Astrocyte of the cerebellum (primary cell): ENCODE data around the gene FBXO46.

Experiments
- DNase-seq: peaks from one replicate; pipeline ENCODE4 v3.0.0-alpha.2; 2011; ENCODE audit warnings: low read depth
- H3K4me3 ChIP-seq: 2 replicates; pipeline ENCODE4 v1.5.1; 2011; ENCODE audit warnings: mild to moderate bottlenecking, low read depth, low read length, moderate library complexity
- in situ Hi-C: cut with HindIII; loops from 2 replicates; pipeline ENCODE4 v1.10.0; 2017; ENCODE audit warnings: low sequenced_read_pairs
- TF ChIP-seq, protein P1 (sequence below): IDR thresholded peaks from 2 replicates; pipeline ENCODE4 v1.5.1; 2012; ENCODE audit warnings: low read length, low read depth, moderate library complexity, mild to moderate bottlenecking; ENCODE audit errors: missing control alignments

Gene FBXO46

DNA sequence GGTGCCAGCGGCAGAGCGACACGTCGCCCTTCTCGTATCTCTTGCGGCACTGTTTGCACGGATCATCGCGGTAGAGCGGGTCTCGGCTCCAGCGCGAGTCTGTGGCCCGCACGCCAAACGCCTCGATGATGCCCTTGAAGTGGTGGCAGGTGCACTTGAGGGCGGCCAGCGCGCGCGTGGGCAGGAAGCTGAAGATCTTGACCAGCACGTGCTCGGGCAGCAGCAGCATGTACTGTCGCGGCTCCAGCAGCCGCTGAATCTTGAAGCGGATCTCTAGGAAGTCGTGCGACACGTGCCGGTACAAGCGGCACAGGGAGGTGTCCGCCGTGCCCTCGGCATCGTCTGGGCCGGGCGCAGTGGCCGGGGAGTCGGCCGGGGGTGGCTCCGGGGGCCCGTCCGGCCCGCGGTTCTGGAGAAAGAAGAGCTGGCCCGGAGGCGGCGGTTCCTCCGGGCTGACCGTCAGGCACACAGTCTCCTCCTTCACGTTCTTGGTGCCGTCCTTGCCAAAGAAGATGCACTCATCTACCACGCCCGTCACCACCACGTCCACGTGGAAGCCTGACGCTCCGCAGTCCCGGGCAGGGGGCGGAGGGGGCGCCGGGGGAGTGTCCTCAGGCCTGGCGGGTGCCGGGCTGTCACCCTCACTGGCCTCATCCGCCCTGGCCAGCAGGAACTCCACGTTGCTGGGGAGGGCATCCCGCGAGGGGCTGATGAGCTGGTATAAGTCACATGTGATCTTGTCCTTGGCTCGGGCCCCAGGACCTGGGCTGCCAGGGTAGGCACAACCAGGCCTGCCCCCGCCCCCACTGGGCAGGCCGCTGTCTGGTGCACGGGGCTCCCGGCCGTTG lies 18.6 kb downstream of the FBXO46 start:
- in situ Hi-C loops: no loop called here
- no peak for DNase-seq
- TF ChIP-seq, protein P1, sequence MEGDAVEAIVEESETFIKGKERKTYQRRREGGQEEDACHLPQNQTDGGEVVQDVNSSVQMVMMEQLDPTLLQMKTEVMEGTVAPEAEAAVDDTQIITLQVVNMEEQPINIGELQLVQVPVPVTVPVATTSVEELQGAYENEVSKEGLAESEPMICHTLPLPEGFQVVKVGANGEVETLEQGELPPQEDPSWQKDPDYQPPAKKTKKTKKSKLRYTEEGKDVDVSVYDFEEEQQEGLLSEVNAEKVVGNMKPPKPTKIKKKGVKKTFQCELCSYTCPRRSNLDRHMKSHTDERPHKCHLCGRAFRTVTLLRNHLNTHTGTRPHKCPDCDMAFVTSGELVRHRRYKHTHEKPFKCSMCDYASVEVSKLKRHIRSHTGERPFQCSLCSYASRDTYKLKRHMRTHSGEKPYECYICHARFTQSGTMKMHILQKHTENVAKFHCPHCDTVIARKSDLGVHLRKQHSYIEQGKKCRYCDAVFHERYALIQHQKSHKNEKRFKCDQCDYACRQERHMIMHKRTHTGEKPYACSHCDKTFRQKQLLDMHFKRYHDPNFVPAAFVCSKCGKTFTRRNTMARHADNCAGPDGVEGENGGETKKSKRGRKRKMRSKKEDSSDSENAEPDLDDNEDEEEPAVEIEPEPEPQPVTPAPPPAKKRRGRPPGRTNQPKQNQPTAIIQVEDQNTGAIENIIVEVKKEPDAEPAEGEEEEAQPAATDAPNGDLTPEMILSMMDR: no peak
- H3K4me3 ChIP-seq: no peak overlapping the region

DNA sequence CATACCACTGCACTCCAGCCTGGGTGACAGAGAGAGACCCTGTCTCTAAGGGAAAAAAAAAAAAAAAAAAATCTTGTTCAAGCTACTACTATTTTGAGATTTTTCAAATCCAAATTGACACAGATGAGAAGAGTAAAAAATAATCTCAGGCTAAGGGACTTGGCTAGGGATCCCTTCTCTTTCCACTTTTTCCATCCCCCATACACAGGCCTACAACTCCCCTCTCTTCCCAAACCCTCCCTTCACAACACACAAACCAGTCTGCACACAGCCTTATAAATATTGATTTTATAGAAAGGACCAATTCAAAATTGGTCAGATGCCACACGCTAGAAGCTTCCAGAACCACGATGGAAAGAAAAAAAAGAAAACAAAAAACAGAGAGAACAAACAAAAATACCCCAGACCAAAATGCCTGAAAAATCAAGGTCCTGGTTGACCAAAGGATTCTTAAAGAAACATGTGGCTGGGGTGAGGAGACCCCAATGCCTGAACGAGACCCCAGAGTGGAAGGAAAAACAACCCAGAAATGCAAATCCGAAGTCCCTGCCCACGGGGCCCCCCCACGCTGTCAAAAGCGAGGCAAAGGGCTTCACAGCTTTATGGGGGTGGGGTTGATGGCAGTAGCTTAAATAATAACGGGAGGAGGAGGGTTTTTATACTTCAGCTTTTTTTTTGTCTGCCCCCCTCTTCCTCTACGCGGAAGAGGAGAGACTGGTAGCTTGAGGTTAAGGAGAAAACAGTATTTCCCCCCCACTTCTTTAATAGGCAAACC lies 20.2 kb downstream of the FBXO46 start:
- DNase-seq: no peak
- no peak overlapping the region for H3K4me3 ChIP-seq
- in situ Hi-C loops: no loop called here
- TF ChIP-seq, protein P1: no peak

DNA sequence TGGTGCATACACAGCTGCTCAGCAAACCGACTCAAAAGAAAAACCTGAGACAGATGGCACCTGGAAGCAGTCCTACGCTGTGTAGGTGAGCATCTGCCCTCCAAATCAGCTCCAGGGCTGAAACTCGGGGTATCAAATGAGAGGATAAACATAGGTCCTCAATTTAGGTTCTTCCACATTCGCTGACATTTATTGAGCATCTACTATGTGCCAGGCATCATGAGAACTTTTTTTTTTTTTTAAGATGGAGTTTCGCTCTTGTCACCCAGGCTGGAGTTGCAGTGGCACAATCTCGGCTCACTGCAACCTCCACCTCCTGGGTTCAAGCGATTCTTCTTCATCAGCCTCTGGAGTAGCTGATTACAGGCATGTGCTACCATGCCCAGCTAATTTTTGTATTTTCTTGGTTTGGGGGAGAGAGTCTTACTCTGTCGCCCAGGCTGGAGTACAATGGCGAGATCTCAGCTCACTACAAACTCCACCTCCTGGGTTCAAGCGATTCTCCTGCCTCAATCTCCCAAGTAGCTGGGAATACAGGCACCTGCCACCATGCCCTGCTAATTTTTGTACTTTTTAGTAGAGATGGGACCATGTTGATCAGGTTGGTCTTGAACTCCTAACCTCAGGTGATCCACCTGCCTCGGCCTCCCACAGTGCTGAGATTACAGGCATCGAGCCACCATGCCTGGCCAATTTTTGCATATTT lies 24.8 kb downstream of the FBXO46 start:
- no peak overlapping the region for H3K4me3 ChIP-seq
- DNase-seq: no peak
- TF ChIP-seq, protein P1: no peak
- in situ Hi-C loops: no loop called here

DNA sequence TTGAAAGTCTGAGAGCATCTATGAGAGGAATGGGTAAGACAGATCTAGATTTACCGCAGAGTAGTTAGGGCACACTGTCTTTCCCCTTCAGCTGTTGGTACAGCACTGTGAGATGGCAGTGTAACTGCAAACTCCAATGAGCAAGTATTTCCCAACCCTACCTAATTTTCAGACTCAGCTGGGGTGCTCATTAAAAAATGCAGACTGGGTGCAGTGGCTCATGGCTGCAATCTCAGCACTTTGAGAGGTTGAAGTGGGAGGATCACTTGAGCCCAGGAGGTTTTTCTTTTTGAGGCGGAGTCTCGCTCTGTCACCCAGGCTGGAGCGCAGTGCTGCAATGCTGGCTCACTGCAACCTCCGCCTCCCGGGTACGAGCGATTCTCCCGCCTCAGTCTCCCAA lies 25.6 kb downstream of the FBXO46 start:
- in situ Hi-C loops: no loop called here
- no peak for DNase-seq
- no peak overlapping the region for H3K4me3 ChIP-seq
- TF ChIP-seq, protein P1: no peak

DNA sequence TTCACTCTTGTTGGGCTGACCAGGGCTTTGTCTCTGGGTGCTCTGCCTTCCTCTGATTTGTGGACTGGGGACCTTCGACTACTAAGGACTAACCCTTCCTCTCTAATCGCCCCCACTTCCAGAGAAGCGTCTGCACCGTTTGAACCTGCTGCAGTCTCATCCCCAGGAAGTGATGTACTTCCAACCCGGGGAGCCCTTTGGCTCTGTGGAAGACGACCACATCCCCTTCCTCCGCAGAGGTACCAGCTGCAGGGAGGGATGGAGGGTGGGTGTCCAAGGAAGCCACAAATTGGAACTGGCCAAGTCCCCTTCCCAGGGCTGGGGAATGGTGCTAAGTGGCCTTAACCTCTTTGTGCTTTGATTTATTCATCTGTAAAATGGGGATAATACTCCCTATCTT lies 29.0 kb downstream of the FBXO46 start:
- H3K4me3 ChIP-seq: no peak overlapping the region
- DNase-seq: no peak
- in situ Hi-C loops: no loop called here
- TF ChIP-seq, protein P1: no peak

DNA sequence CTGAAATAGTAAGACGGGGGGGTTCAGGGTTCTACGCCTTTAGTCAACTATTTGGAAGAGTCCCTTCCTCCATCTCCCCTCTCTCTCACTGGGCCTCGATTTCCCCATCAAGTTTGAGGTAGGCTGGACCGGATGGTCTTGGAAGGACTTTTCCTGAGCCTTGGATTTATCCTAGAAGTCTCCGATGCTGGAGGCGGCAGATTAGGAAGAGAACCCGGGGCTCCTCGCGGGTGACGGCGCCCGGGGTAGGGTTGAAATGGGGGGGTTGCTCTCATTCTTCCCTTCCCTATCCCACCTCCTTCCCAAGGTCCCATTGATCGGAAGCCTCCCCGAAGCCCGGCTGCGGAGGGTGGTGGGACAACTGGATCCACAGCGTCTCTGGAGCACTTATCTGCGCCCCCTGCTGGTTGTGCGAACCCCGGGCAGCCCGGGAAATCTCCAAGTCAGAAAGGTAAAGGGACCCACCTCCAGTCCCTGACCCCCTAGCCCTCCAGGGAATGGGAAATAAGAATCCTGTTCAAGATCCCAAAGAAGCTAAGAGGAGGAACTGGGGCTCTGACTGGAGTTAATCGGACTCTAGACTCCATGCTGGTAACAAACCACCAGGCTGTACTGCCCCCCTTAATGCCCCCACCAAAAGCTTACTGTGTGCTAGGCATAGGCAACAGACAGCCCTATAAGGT lies 37.4 kb downstream of the FBXO46 start:
- peak; percentile 28 for DNase-seq
- H3K4me3 ChIP-seq: peak overlapping the region; percentile 96
- TF ChIP-seq, protein P1: peak; percentile 94
- in situ Hi-C loops: no loop called here
